Measurements from ENCODE around the gene USP35.

The USP35 gene

GRCh38 chr11:78187366-78188285 lies 1.1 kb upstream of the USP35 start:
- H3K4me1 ChIP-seq: peaks cover 11% of the 10 kb centered on the region
- H3K27ac ChIP-seq: peak overlapping the region; percentile 82
- TF ChIP-seq CTCF (IDR thresholded peaks at IDR 0.05): no peak
- no peaks in the 10 kb centered on the region for H3K9me3 ChIP-seq (ENCODE audit: control insufficient read depth, low read length)
- H2AFZ ChIP-seq: peak overlapping the region; percentile 82
- H3K9ac ChIP-seq: no peak overlapping the region
- peak overlapping the region; percentile 64 for H3K4me2 ChIP-seq (ENCODE audit: low read length)
- no peaks in the 10 kb centered on the region for H3K36me3 ChIP-seq (ENCODE audit: control insufficient read depth, insufficient read depth, low read length)
- H3K4me3 ChIP-seq (ENCODE audit: low read depth, low read length): peak overlapping the region; percentile 87
- no peaks in the 10 kb centered on the region for H3K27me3 ChIP-seq (ENCODE audit: control insufficient read depth, insufficient read depth, low read length)
- peaks cover 5% of the 10 kb centered on the region for H3K79me2 ChIP-seq

GRCh38 chr11:78189174-78189724 lies 530 bp downstream of the USP35 start:
- Histone ChIP-seq H3K27me3 (ENCODE audit: control insufficient read depth, insufficient read depth, low read length) (no peaks in the 10 kb centered on the region), H3K4me2 (ENCODE audit: low read length) (peak overlapping the region; percentile 61), H2AFZ (peak overlapping the region; percentile 60), H3K79me2 (peaks cover 14% of the 10 kb centered on the region), H3K4me3 (ENCODE audit: low read depth, low read length) (peak overlapping the region; percentile 87), H3K27ac (peak overlapping the region; percentile 44), H3K36me3 (ENCODE audit: control insufficient read depth, insufficient read depth, low read length) (no peaks in the 10 kb centered on the region), H3K9me3 (ENCODE audit: control insufficient read depth, low read length) (no peaks in the 10 kb centered on the region), H3K9ac (peak overlapping the region; percentile 37), H3K4me1 (peaks cover 14% of the 10 kb centered on the region)
- TF ChIP-seq CTCF (IDR thresholded peaks at IDR 0.05): no peak

GRCh38 chr11:78189851-78190250 lies 1.1 kb downstream of the USP35 start:
- no peak for TF ChIP-seq CTCF (IDR thresholded peaks at IDR 0.05)

GRCh38 chr11:78190374-78190773 lies 1.7 kb downstream of the USP35 start:
- Histone ChIP-seq H3K4me3 (ENCODE audit: low read depth, low read length) (no peak overlapping the region), H3K9me3 (ENCODE audit: control insufficient read depth, low read length) (no peaks in the 10 kb centered on the region), H3K79me2 (peaks cover 18% of the 10 kb centered on the region), H3K4me1 (peaks cover 14% of the 10 kb centered on the region), H3K27me3 (ENCODE audit: control insufficient read depth, insufficient read depth, low read length) (no peaks in the 10 kb centered on the region), H3K27ac (no peak overlapping the region), H3K36me3 (ENCODE audit: control insufficient read depth, insufficient read depth, low read length) (no peaks in the 10 kb centered on the region), H2AFZ (no peak overlapping the region), H3K4me2 (ENCODE audit: low read length) (no peak overlapping the region), H3K9ac (no peak overlapping the region)
- TF ChIP-seq CTCF (IDR thresholded peaks at IDR 0.05): no peak

More at GRCh38 chr11:78189851-78190250, 1.1 kb downstream of the USP35 start:
- Histone ChIP-seq H3K4me2 (ENCODE audit: low read length) (peak overlapping the region; percentile 61), H3K79me2 (peaks cover 18% of the 10 kb centered on the region), H3K36me3 (ENCODE audit: control insufficient read depth, insufficient read depth, low read length) (no peaks in the 10 kb centered on the region), H3K9me3 (ENCODE audit: control insufficient read depth, low read length) (no peaks in the 10 kb centered on the region), H3K27me3 (ENCODE audit: control insufficient read depth, insufficient read depth, low read length) (no peaks in the 10 kb centered on the region), H3K4me1 (peaks cover 14% of the 10 kb centered on the region), H3K4me3 (ENCODE audit: low read depth, low read length) (no peak overlapping the region), H3K27ac (peak overlapping the region; percentile 44), H2AFZ (peak overlapping the region; percentile 60), H3K9ac (no peak overlapping the region)

Data from parathyroid adenoma (tissue), 2 donors.